Osteocyte (in vitro differentiated cells): Measurements from ENCODE around the gene GNAL. TPM values are rescaled to one million over a fixed set of nuclear protein-coding genes. Genes with fewer than 3 reads are reported as not detected.

Experiments
- DNase-seq: peaks from one replicate; pipeline ENCODE4 v3.0.0; 2021; ENCODE audit warnings: mixed read lengths; ENCODE audit not compliant: unreplicated experiment; ENCODE audit errors: extremely low spot score
- H3K27ac Mint-ChIP-seq: one replicate; pipeline ENCODE4 v1.8.0; 2021; ENCODE audit warnings: mild to moderate bottlenecking, mixed read lengths; ENCODE audit not compliant: unreplicated experiment
- H3K27me3 Mint-ChIP-seq: one replicate; pipeline ENCODE4 v1.8.0; 2021; ENCODE audit warnings: mixed read lengths; ENCODE audit not compliant: unreplicated experiment
- H3K36me3 Mint-ChIP-seq: one replicate; pipeline ENCODE4 v1.8.0; 2021; ENCODE audit warnings: mixed read lengths; ENCODE audit not compliant: unreplicated experiment
- H3K4me1 Mint-ChIP-seq: one replicate; pipeline ENCODE4 v1.8.0; 2021; ENCODE audit warnings: mixed read lengths; ENCODE audit not compliant: unreplicated experiment
- H3K4me3 Mint-ChIP-seq: one replicate; pipeline ENCODE4 v1.8.0; 2021; ENCODE audit warnings: mild to moderate bottlenecking, moderate library complexity, mixed read lengths; ENCODE audit not compliant: unreplicated experiment
- H3K9me3 Mint-ChIP-seq: one replicate; pipeline ENCODE4 v1.8.0; 2021; ENCODE audit warnings: mixed read lengths; ENCODE audit not compliant: unreplicated experiment
- total RNA-seq: library from RNA; stranded (reverse); gene quantifications from 2 replicates; pipeline ENCODE4 v1.2.1, GENCODE V29; 2021
- TF ChIP-seq, protein P1 (sequence below): fragments of 200-600 bp; sonication (generic); IDR thresholded peaks from 2 replicates; pipeline ENCODE4 v1.5.0; 2021; ENCODE audit warnings: antibody characterized with exemption, mild to moderate bottlenecking, moderate library complexity

Gene GNAL
- total RNA-seq, 1 donor from 2014 or later, result 1.2 TPM

DNA sequence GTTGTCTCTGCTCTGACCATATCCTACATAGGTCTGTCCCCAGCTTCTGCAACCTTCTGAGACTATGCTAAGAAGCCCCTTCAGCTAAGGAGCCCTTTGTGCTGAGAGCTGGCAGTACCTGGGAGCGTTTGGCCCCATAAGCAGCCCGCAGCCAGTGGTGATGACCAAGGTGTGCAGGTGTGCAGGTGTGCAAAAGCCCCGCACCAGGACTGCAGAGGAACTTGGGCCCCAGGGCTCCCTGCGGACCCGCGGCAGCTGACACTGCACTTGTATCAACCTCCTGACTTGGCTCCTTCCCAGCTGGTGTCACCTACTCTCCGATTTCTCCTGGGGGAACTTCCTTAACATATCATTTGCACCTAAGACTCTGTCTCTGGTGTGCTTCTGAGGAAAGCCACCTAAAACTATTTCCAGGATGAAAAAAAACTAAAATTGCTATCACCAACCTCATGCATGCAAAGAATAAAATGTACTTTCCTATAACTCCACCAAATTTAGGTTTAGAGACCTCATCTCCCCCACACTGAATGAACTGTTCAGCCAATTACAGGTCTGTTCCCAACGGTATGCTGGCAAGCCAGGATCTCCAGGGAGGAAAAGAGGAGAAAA is 16.1 kb upstream of the GNAL start:
- no peaks in the 10 kb centered on the region for H3K4me1 Mint-ChIP-seq
- H3K36me3 Mint-ChIP-seq, result no peaks in the 10 kb centered on the region
- TF ChIP-seq, protein P1, sequence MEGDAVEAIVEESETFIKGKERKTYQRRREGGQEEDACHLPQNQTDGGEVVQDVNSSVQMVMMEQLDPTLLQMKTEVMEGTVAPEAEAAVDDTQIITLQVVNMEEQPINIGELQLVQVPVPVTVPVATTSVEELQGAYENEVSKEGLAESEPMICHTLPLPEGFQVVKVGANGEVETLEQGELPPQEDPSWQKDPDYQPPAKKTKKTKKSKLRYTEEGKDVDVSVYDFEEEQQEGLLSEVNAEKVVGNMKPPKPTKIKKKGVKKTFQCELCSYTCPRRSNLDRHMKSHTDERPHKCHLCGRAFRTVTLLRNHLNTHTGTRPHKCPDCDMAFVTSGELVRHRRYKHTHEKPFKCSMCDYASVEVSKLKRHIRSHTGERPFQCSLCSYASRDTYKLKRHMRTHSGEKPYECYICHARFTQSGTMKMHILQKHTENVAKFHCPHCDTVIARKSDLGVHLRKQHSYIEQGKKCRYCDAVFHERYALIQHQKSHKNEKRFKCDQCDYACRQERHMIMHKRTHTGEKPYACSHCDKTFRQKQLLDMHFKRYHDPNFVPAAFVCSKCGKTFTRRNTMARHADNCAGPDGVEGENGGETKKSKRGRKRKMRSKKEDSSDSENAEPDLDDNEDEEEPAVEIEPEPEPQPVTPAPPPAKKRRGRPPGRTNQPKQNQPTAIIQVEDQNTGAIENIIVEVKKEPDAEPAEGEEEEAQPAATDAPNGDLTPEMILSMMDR, result no peak
- peak; percentile 69 for DNase-seq
- H3K9me3 Mint-ChIP-seq, result no peaks in the 10 kb centered on the region
- peaks cover 59% of the 10 kb centered on the region for H3K27me3 Mint-ChIP-seq
- no peak overlapping the region for H3K27ac Mint-ChIP-seq
- H3K4me3 Mint-ChIP-seq, result no peak overlapping the region

DNA sequence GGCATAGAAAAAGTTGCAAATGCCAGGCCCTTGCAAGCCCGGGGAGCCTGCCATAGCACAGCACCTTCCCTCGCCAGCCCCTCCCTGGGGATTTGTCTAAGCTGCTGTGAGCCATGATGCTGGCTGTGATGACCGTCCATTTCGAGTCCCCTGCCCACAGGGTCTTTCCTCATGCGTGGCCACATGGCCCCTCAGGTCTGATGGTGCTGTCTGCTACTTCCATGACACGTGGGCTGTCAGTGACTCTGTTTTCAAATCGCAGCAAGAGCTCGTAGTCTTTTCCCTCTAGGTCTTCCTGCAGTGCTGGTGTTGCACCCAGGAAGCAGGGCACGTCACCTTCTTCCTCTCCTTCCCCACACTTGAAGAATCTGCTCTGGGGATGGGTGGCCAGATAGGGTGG is 15.5 kb upstream of the GNAL start:
- H3K9me3 Mint-ChIP-seq, result no peaks in the 10 kb centered on the region
- H3K27me3 Mint-ChIP-seq, result peaks cover 58% of the 10 kb centered on the region
- H3K27ac Mint-ChIP-seq, result no peak overlapping the region
- peak; percentile 62 for DNase-seq
- no peak overlapping the region for H3K4me3 Mint-ChIP-seq
- TF ChIP-seq, protein P1, result no peak
- H3K4me1 Mint-ChIP-seq, result no peaks in the 10 kb centered on the region
- H3K36me3 Mint-ChIP-seq, result no peaks in the 10 kb centered on the region

DNA sequence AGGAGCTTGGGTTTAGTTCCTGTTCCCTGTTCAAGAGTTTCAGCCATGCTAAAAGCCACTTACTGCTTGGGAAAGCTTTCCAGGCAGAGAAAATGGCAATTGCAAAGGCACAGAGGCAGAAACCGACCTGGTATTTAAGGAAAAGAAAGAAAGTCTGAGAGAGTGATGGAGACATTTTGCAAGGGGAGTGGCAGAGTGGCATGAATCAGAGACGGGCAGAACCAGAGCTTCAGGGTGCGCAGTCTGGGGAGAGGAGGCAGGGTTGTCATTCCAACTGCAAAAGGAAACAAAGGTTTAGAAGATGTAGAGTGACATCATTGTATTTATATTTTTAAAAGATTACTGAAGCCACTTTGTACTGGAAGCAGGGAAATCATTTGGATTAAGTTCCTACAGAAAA is 14.9 kb upstream of the GNAL start:
- Mint-ChIP-seq H3K4me1 (no peaks in the 10 kb centered on the region), H3K27me3 (peaks cover 58% of the 10 kb centered on the region), H3K9me3 (no peaks in the 10 kb centered on the region), H3K36me3 (no peaks in the 10 kb centered on the region), H3K4me3 (no peak overlapping the region), H3K27ac (no peak overlapping the region)
- TF ChIP-seq, protein P1, result no peak
- DNase-seq, result peak; percentile 32

DNA sequence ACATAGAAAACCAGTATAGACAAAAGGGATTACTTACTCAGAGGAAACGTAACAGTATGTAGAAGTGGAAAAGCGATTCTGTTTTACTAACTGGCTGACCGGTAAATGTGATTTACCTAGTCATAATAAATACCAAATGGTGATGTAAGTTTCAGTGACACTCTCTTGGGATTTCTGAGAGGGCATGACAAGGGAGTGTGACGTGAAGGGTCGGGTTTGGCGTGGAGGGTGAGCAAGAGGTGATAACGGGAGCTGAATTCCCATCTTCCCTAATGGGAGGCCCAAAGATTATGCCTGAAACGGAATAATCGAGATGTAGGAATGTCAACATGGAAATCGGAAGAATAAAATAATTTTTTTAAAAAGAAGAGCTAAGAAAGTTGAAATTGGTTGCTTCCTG is 12.7 kb upstream of the GNAL start:
- TF ChIP-seq, protein P1, result no peak
- no peak overlapping the region for H3K4me3 Mint-ChIP-seq
- no peaks in the 10 kb centered on the region for H3K9me3 Mint-ChIP-seq
- H3K36me3 Mint-ChIP-seq, result no peaks in the 10 kb centered on the region
- peaks cover 66% of the 10 kb centered on the region for H3K27me3 Mint-ChIP-seq
- no peak overlapping the region for H3K27ac Mint-ChIP-seq
- DNase-seq, result no peak
- H3K4me1 Mint-ChIP-seq, result no peaks in the 10 kb centered on the region

DNA sequence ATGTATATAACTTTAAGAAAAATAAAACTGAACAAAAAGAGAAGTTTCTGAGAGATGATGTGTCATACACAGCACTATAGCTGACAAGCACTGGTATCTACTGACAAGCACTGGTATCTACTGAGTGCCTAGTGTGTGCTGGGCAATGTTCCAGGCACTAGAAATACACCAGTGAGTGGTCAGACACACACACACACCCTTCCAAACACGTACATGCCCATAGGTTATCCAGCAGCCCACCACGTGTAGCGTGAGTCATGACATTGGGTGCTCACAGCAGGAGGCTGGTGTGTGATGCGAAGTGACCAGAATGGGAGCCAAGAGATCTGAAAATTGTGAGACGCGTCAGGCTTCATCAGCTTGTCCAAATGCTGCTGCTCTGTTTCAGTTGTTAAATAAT is 12.2 kb upstream of the GNAL start:
- TF ChIP-seq, protein P1, result no peak
- DNase-seq, result peak; percentile 30
- no peaks in the 10 kb centered on the region for H3K36me3 Mint-ChIP-seq
- no peak overlapping the region for H3K4me3 Mint-ChIP-seq
- H3K27ac Mint-ChIP-seq, result no peak overlapping the region
- no peaks in the 10 kb centered on the region for H3K4me1 Mint-ChIP-seq
- H3K27me3 Mint-ChIP-seq, result peaks cover 69% of the 10 kb centered on the region
- H3K9me3 Mint-ChIP-seq, result no peaks in the 10 kb centered on the region
